A549 (cell line): ENCODE results near the gene SLC4A7.

Source experiments
- CHD2 ChIP-seq: fragments of 150-350 bp; IDR thresholded peaks from 2 replicates; pipeline ENCODE4 v1.6.1; 2014; ENCODE audit warnings: low read length; ENCODE audit not compliant: partially characterized antibody
- CHD4 ChIP-seq: fragments of 200-600 bp; sonication (generic); IDR thresholded peaks from 2 replicates; pipeline ENCODE4 v1.6.1; 2016; ENCODE audit warnings: antibody characterized with exemption, mild to moderate bottlenecking, borderline replicate concordance
- CTCF ChIP-seq: fragments of >200 bp; sonication (Bioruptor Twin); formaldehyde crosslinking; IDR thresholded peaks from 3 replicates; pipeline ENCODE4 v1.5.1; 2016
- EHF ChIP-seq: fragments of 250-450 bp; sonication (Bioruptor Pico); IDR thresholded peaks from 2 replicates; pipeline ENCODE4 v1.5.0; 2020; ENCODE audit warnings: mild to moderate bottlenecking
- KDM1A ChIP-seq: fragments of 200-600 bp; sonication (generic); IDR thresholded peaks from 2 replicates; pipeline ENCODE4 v1.6.1; 2016; ENCODE audit warnings: low read depth, mild to moderate bottlenecking
- MAFK ChIP-seq: fragments of 450-650 bp; IDR thresholded peaks from 2 replicates; pipeline ENCODE4 v1.6.1; 2014; ENCODE audit not compliant: partially characterized antibody
- MAX ChIP-seq: IDR thresholded peaks from 2 replicates; pipeline ENCODE4 v1.6.1; 2012
- NR3C1 ChIP-seq: fragments of >200 bp; sonication (Bioruptor Twin); formaldehyde crosslinking; IDR thresholded peaks from 3 replicates; pipeline ENCODE4 v1.6.1; 2017
- PHF8 ChIP-seq: fragments of 200-600 bp; sonication (generic); IDR thresholded peaks from 2 replicates; pipeline ENCODE4 v1.6.1; 2016; ENCODE audit warnings: low read depth, mild to moderate bottlenecking, antibody characterized with exemption, moderate library complexity, borderline replicate concordance
- POLR2A ChIP-seq: IDR thresholded peaks from 2 replicates; pipeline ENCODE4 v1.6.1; 2012; ENCODE audit warnings: mild to moderate bottlenecking, low read length
- RCOR1 ChIP-seq: fragments of 150-350 bp; IDR thresholded peaks from 2 replicates; pipeline ENCODE4 v1.6.1; 2014; ENCODE audit warnings: antibody characterized with exemption, low read length, low read depth
- REST ChIP-seq: fragments of 200-600 bp; sonication (generic); IDR thresholded peaks from 2 replicates; pipeline ENCODE4 v1.6.1; 2016; ENCODE audit warnings: antibody characterized with exemption, mild to moderate bottlenecking, moderate library complexity
- RFX5 ChIP-seq: fragments of 450-650 bp; IDR thresholded peaks from 2 replicates; pipeline ENCODE4 v1.7.1; 2014; ENCODE audit warnings: antibody characterized with exemption, mild to moderate bottlenecking, moderate library complexity
- USF2 ChIP-seq: fragments of 450-650 bp; IDR thresholded peaks from 2 replicates; pipeline ENCODE4 v1.6.1; 2014; ENCODE audit warnings: antibody characterized with exemption

GRCh38 chr3:27494784-27495183, 10.6 kb upstream of the SLC4A7 start:
- TF ChIP-seq CHD4 (no peak), CTCF (no peak), USF2 (no peak), POLR2A (no peak), RCOR1 (no peak), MAX (no peak), EHF (no peak), CHD2 (no peak), RFX5 (no peak), REST (no peak), MAFK (no peak), PHF8 (no peak), NR3C1 (no peak), KDM1A (no peak)
